ENCODE data around the gene CASP7. TPM values are rescaled to one million over a fixed set of nuclear protein-coding genes. Genes with fewer than 3 reads are reported as not detected.
A peak's percentile ranks its signal among the peaks of the same experiment; 100 is the strongest.

CASP7 gene
- total and polyA plus RNA-seq, 7 experiments from 2014 or later: 8.5 to 43.4 (median 13.6) TPM

DNA sequence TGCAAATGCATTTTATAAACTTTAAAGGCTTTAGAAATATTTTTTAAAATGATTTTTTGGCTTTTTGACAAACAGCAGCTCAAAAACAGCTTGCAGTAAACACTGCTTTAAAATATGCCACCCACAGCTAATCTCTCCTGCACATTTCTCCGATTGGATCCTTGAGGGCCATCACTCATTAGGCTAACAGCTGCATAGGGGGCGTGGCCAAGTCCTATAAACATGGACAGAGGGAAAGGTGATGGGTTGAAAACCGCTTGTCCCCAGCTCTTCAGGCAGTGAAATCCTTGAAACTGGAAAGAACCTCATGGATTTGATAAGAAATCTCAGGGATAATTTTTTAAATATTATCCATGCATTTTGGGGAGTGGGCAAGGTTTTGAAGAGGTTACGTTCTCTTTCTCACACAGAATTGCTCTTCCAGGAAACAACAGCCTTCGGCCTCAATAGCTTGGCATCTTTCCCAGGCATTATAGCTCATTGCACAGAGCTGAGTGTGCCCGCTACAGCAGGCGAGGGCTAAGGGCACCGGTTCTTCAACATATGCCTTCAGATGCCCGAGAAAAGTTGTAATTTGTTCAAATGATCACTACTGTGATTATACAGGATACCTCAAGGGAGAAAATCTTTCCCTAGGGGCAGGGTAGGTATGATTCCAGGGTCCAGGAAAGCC lies 73.4 kb downstream of the CASP7 start:
- no peaks in the 10 kb centered on the region for H3K4me1 ChIP-seq (ENCODE audit: control insufficient read depth in 2 of 2, insufficient read depth in 2 of 2, low read length in 2 of 2)
- ATAC-seq: no peak
- Mint-ChIP-seq H3K4me1 (no peaks in the 10 kb centered on the region), H3K27ac (no peak overlapping the region), H3K9me3 (no peaks in the 10 kb centered on the region), H3K36me3 (no peaks in the 10 kb centered on the region), H3K4me3 (no peak overlapping the region), H3K27me3 (peaks cover 14 to 33% (median 20%) of the 10 kb centered on the region in 5 donors)
- H3K4me3 ChIP-seq (ENCODE audit: low read length): no peak overlapping the region
- POLR2A ChIA-PET: no interaction called here
- H3K27me3 ChIP-seq (ENCODE audit: control insufficient read depth in 2 of 2, insufficient read depth in 2 of 2, low read length in 2 of 2): no peaks in the 10 kb centered on the region
- intact Hi-C loops (cut with micrococcal nuclease): no loop called here
- no peaks in the 10 kb centered on the region for H3K9me3 ChIP-seq (ENCODE audit: control insufficient read depth in 2 of 3, low read length in 3 of 3)
- DNase-seq: no peak
- no peak overlapping the region for H3K27ac ChIP-seq (ENCODE audit: low read depth, low read length)
- no peaks in the 10 kb centered on the region for H3K36me3 ChIP-seq (ENCODE audit: control insufficient read depth in 2 of 3, insufficient read depth in 3 of 3, low read length in 3 of 3)
- CTCF ChIA-PET: no interaction called here

DNA sequence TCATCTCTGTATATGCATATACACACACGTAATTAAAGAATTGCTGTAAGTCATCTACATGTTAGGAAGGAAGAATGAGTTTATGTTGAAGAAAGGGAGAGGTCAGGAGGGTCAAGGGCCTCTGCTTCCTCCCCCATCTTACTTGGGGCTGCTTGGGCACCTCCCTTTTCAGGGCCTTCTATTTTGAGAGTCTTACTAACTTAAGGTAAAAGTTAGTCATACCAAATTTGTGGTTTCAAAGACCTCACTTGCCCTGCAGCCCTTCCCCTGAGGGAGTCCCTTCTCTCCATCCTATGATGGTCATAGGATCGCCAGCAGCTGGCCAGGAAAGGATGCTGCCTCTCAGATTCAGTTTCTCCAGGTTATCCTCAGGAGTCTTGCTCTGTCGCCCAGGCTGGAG lies 74.4 kb downstream of the CASP7 start:
- ChIA-PET POLR2A (no interaction called here), CTCF (no interaction called here)
- Mint-ChIP-seq H3K4me3 (no peak overlapping the region), H3K27ac (no peak overlapping the region), H3K27me3 (peaks cover 14 to 33% (median 24%) of the 10 kb centered on the region in 5 donors), H3K36me3 (no peaks in the 10 kb centered on the region), H3K4me1 (no peaks in the 10 kb centered on the region), H3K9me3 (no peaks in the 10 kb centered on the region)
- intact Hi-C loops (cut with micrococcal nuclease): no loop called here
- Histone ChIP-seq H3K27me3 (ENCODE audit: control insufficient read depth in 2 of 2, insufficient read depth in 2 of 2, low read length in 2 of 2) (no peaks in the 10 kb centered on the region), H3K36me3 (ENCODE audit: control insufficient read depth in 2 of 3, insufficient read depth in 3 of 3, low read length in 3 of 3) (no peaks in the 10 kb centered on the region), H3K27ac (ENCODE audit: low read depth, low read length) (no peak overlapping the region), H3K9me3 (ENCODE audit: control insufficient read depth in 2 of 3, low read length in 3 of 3) (no peaks in the 10 kb centered on the region), H3K4me1 (ENCODE audit: control insufficient read depth in 2 of 2, insufficient read depth in 2 of 2, low read length in 2 of 2) (no peaks in the 10 kb centered on the region), H3K4me3 (ENCODE audit: low read length) (no peak overlapping the region)
- ATAC-seq (no peak), DNase-seq (no peak)

- POLR2A ChIA-PET: no interaction called here
- Mint-ChIP-seq H3K4me3 (no peak overlapping the region), H3K36me3 (no peaks in the 10 kb centered on the region), H3K9me3 (no peaks in the 10 kb centered on the region), H3K27me3 (peaks cover 14 to 33% (median 24%) of the 10 kb centered on the region in 5 donors), H3K27ac (no peak overlapping the region), H3K4me1 (no peaks in the 10 kb centered on the region)
- ATAC-seq (no peak), DNase-seq (no peak)
- CTCF ChIA-PET: interaction anchor here (0.5 kb wide), 1 partner anchor 133 kb away, joined by 3 read pairs; no protein-coding TSS in a partner anchor
- H3K27ac ChIP-seq (ENCODE audit: low read depth, low read length): no peak overlapping the region
- no peaks in the 10 kb centered on the region for H3K9me3 ChIP-seq (ENCODE audit: control insufficient read depth in 2 of 3, low read length in 3 of 3)
- no peaks in the 10 kb centered on the region for H3K4me1 ChIP-seq (ENCODE audit: control insufficient read depth in 2 of 2, insufficient read depth in 2 of 2, low read length in 2 of 2)
- intact Hi-C loops (cut with micrococcal nuclease): no loop called here
- no peaks in the 10 kb centered on the region for H3K36me3 ChIP-seq (ENCODE audit: control insufficient read depth in 2 of 3, insufficient read depth in 3 of 3, low read length in 3 of 3)
- no peaks in the 10 kb centered on the region for H3K27me3 ChIP-seq (ENCODE audit: control insufficient read depth in 2 of 2, insufficient read depth in 2 of 2, low read length in 2 of 2)
- no peak overlapping the region for H3K4me3 ChIP-seq (ENCODE audit: low read length)
Measured at GRCh38 chr10:113754768-113755167, 75.1 kb downstream of the CASP7 start.

DNA sequence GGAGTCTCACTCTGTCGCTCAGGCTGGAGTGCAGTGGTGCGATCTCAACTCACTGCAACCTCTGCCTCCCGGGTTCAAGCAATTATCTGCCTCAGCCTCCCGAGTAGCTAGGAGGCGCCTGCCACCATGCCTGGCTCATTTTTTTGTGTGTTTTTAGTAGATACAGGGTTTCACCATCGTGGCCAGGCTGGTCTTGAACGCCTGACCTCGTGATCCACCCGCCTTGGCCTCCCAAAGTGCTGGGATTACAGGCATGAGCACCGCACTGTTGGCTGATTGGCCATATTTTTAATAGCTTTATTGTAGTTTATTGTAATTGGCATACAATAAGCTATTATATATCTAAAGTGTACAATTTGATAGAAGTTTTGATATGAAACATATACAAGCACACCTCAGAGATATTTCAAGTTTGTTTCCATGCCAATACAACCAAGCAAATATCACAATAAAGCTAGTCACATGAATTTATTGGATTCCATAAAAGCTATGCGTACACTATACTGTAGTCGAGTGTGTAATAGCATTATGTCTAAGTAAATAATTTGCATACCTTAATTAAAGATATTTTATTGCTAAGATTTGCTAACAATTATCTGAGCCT lies 77.3 kb downstream of the CASP7 start:
- Histone ChIP-seq H3K4me1 (ENCODE audit: control insufficient read depth in 2 of 2, insufficient read depth in 2 of 2, low read length in 2 of 2) (no peaks in the 10 kb centered on the region), H3K36me3 (ENCODE audit: control insufficient read depth in 2 of 3, insufficient read depth in 3 of 3, low read length in 3 of 3) (no peaks in the 10 kb centered on the region), H3K9me3 (ENCODE audit: control insufficient read depth in 2 of 3, low read length in 3 of 3) (no peaks in the 10 kb centered on the region), H3K27me3 (ENCODE audit: control insufficient read depth in 2 of 2, insufficient read depth in 2 of 2, low read length in 2 of 2) (no peaks in the 10 kb centered on the region), H3K27ac (ENCODE audit: low read depth, low read length) (no peak overlapping the region), H3K4me3 (ENCODE audit: low read length) (no peak overlapping the region)
- H3K4me1 Mint-ChIP-seq: no peaks in the 10 kb centered on the region
- H3K36me3 Mint-ChIP-seq: no peaks in the 10 kb centered on the region
- no peak for DNase-seq
- intact Hi-C loops (cut with micrococcal nuclease): no loop called here
- no peak overlapping the region for H3K27ac Mint-ChIP-seq
- ChIA-PET POLR2A (no interaction called here), CTCF (no interaction called here)
- no peak overlapping the region for H3K4me3 Mint-ChIP-seq
- H3K27me3 Mint-ChIP-seq: peaks cover 13 to 32% (median 15%) of the 10 kb centered on the region in 5 donors
- no peaks in the 10 kb centered on the region for H3K9me3 Mint-ChIP-seq
- ATAC-seq: no peak

DNA sequence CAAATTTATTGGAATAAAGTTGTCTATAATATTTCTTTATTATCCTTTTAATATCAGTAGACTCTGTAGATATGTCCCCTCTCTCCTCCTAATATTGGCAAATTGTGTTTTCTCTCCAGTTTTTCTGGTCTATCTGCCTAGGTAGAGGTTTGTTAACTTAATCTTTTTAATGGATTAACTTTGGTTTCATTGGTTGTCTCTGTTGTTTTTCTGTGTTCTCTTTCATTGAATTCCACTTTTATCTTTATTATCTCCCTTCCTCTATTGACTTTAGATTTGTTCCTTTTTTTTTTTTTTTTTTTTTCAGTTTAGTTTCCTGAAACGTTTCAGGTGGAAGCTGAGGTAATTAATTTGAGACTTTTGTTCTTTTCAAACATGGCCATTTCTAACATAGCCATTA lies 82.4 kb downstream of the CASP7 start:
- DNase-seq: no peak
- Histone ChIP-seq H3K4me1 (ENCODE audit: control insufficient read depth in 2 of 2, insufficient read depth in 2 of 2, low read length in 2 of 2) (no peaks in the 10 kb centered on the region), H3K9me3 (ENCODE audit: control insufficient read depth in 2 of 3, low read length in 3 of 3) (no peaks in the 10 kb centered on the region), H3K27ac (ENCODE audit: low read depth, low read length) (no peak overlapping the region), H3K36me3 (ENCODE audit: control insufficient read depth in 2 of 3, insufficient read depth in 3 of 3, low read length in 3 of 3) (no peaks in the 10 kb centered on the region), H3K27me3 (ENCODE audit: control insufficient read depth in 2 of 2, insufficient read depth in 2 of 2, low read length in 2 of 2) (no peaks in the 10 kb centered on the region), H3K4me3 (ENCODE audit: low read length) (no peak overlapping the region)
- peaks cover 0 to 16% (median 8%) of the 10 kb centered on the region in 11 donors for H3K9me3 Mint-ChIP-seq
- CTCF ChIA-PET: no interaction called here
- ATAC-seq: no peak
- POLR2A ChIA-PET: no interaction called here
- intact Hi-C loops (cut with micrococcal nuclease): no loop called here
- no peaks in the 10 kb centered on the region for H3K4me1 Mint-ChIP-seq
- H3K4me3 Mint-ChIP-seq: no peak overlapping the region
- H3K27me3 Mint-ChIP-seq: peaks cover 8 to 41% (median 17%) of the 10 kb centered on the region in 5 donors
- H3K27ac Mint-ChIP-seq: peak overlapping the region in 1 of 9 donors; percentile 12
- peaks cover 0 to 4% (median 0%) of the 10 kb centered on the region in 5 donors for H3K36me3 Mint-ChIP-seq

- peaks cover 28 to 56% (median 33%) of the 10 kb centered on the region in 5 donors for H3K27me3 Mint-ChIP-seq
- H3K9me3 Mint-ChIP-seq: peaks cover 0 to 16% (median 8%) of the 10 kb centered on the region in 11 donors
- intact Hi-C loops (cut with micrococcal nuclease): no loop called here
- H3K27ac ChIP-seq (ENCODE audit: low read depth, low read length): no peak overlapping the region
- no peaks in the 10 kb centered on the region for H3K36me3 ChIP-seq (ENCODE audit: control insufficient read depth in 2 of 3, insufficient read depth in 3 of 3, low read length in 3 of 3)
- H3K36me3 Mint-ChIP-seq: peaks cover 0 to 4% (median 0%) of the 10 kb centered on the region in 5 donors
- ATAC-seq: no peak
- H3K27me3 ChIP-seq (ENCODE audit: control insufficient read depth in 2 of 2, insufficient read depth in 2 of 2, low read length in 2 of 2): no peaks in the 10 kb centered on the region
- H3K9me3 ChIP-seq (ENCODE audit: control insufficient read depth in 2 of 3, low read length in 3 of 3): no peaks in the 10 kb centered on the region
- CTCF ChIA-PET: no interaction called here
- no peak overlapping the region for H3K4me3 Mint-ChIP-seq
- POLR2A ChIA-PET: no interaction called here
- H3K4me3 ChIP-seq (ENCODE audit: low read length): no peak overlapping the region
- H3K27ac Mint-ChIP-seq: no peak overlapping the region
- no peak for DNase-seq
- H3K4me1 ChIP-seq (ENCODE audit: control insufficient read depth in 2 of 2, insufficient read depth in 2 of 2, low read length in 2 of 2): no peaks in the 10 kb centered on the region
- H3K4me1 Mint-ChIP-seq: no peaks in the 10 kb centered on the region
Measured at GRCh38 chr10:113764582-113764981, 84.9 kb downstream of the CASP7 start.

GRCh38 chr10:113765910-113766309 lies 86.2 kb downstream of the CASP7 start:
- Histone ChIP-seq H3K36me3 (ENCODE audit: control insufficient read depth in 2 of 3, insufficient read depth in 3 of 3, low read length in 3 of 3) (no peaks in the 10 kb centered on the region), H3K27me3 (ENCODE audit: control insufficient read depth in 2 of 2, insufficient read depth in 2 of 2, low read length in 2 of 2) (no peaks in the 10 kb centered on the region), H3K9me3 (ENCODE audit: control insufficient read depth in 2 of 3, low read length in 3 of 3) (no peaks in the 10 kb centered on the region), H3K4me1 (ENCODE audit: control insufficient read depth in 2 of 2, insufficient read depth in 2 of 2, low read length in 2 of 2) (no peaks in the 10 kb centered on the region), H3K4me3 (ENCODE audit: low read length) (no peak overlapping the region), H3K27ac (ENCODE audit: low read depth, low read length) (no peak overlapping the region)
- no peak for ATAC-seq
- intact Hi-C loops (cut with micrococcal nuclease): no loop called here
- H3K27ac Mint-ChIP-seq: no peak overlapping the region
- no peaks in the 10 kb centered on the region for H3K4me1 Mint-ChIP-seq
- peaks cover 0 to 4% (median 0%) of the 10 kb centered on the region in 5 donors for H3K36me3 Mint-ChIP-seq
- DNase-seq: no peak
- POLR2A ChIA-PET: no interaction called here
- H3K27me3 Mint-ChIP-seq: peaks cover 38 to 53% (median 42%) of the 10 kb centered on the region in 5 donors
- H3K4me3 Mint-ChIP-seq: no peak overlapping the region
- H3K9me3 Mint-ChIP-seq: peaks cover 0 to 16% (median 8%) of the 10 kb centered on the region in 11 donors
- CTCF ChIA-PET: no interaction called here

Measured in naive thymus-derived CD4-positive, alpha-beta T cell (primary cell).